K562 (cell line): ENCODE data around the gene SNAP23. TPM values are rescaled to one million over a fixed set of nuclear protein-coding genes. Genes with fewer than 3 reads are reported as not detected.

ENCODE experiments used
- FOXK1 ChIP-seq: sonication (generic); formaldehyde crosslinking; IDR thresholded peaks from 2 replicates; pipeline ENCODE4 v1.8.0; 2022; ENCODE audit warnings: missing genetic modification reagents, mild to moderate bottlenecking, borderline replicate concordance
- GTF2F1 ChIP-seq: IDR thresholded peaks from 2 replicates; pipeline ENCODE4 v1.6.1; 2011; ENCODE audit warnings: low read depth, low read length, improper control_type of control experiment
- HDAC2 ChIP-seq: fragments of 450-650 bp; IDR thresholded peaks from 2 replicates; pipeline ENCODE4 v1.6.1; 2016; ENCODE audit warnings: mild to moderate bottlenecking
- IRF2 ChIP-seq: sonication (generic); formaldehyde crosslinking; IDR thresholded peaks from 2 replicates; pipeline ENCODE4 v1.8.1; 2022; ENCODE audit warnings: mild to moderate bottlenecking, missing genetic modification reagents
- KDM4B ChIP-seq, 2 experiments: fragments of 450-650 bp in 1 of 2; sonication (generic) in 1 of 2; IDR thresholded peaks; 2 replicates each; pipeline ENCODE4 v1.6.1; 2016 to 2017; ENCODE audit warnings: borderline replicate concordance in 2 of 2, antibody characterized with exemption in 1 of 2, low read depth in 1 of 2, mild to moderate bottlenecking in 1 of 2
- MYC ChIP-seq, 2 experiments: fragments of 250-450 bp in 1 of 2; sonication (Bioruptor Pico) in 1 of 2; IDR thresholded peaks; 2 replicates each; pipeline versions ENCODE4 v1.5.1 to v1.6.1; 2012 to 2021; ENCODE audit warnings: low read depth in 2 of 2, borderline replicate concordance in 1 of 2, improper control_type of control experiment in 1 of 2, low read length in 1 of 2, mild to moderate bottlenecking in 1 of 2, moderate library complexity in 1 of 2
- STAT6 ChIP-seq: sonication (generic); formaldehyde crosslinking; IDR thresholded peaks from 2 replicates; pipeline ENCODE4 v1.8.1; 2023; ENCODE audit warnings: mild to moderate bottlenecking, missing genetic modification reagents
- THRA ChIP-seq: fragments of 450-650 bp; IDR thresholded peaks from 2 replicates; pipeline ENCODE4 v1.6.1; 2017; ENCODE audit warnings: mild to moderate bottlenecking, moderate library complexity
- ZNF445 ChIP-seq: fragments of 250-450 bp; sonication (Bioruptor Pico); IDR thresholded peaks from 2 replicates; pipeline ENCODE4 v1.4.0; 2020; ENCODE audit warnings: low read depth, mild to moderate bottlenecking, moderate library complexity
- polyA plus RNA-seq, 8 experiments: library from polyadenylated mRNA; depleted of rRNA in 4 of 8; stranded (reverse) in 5 of 8; unstranded in 3 of 8; fragments of >200 nt; fragmentation: Nextera tagmentation in 2 of 8; fragmentation: Illumina TruSeq in 1 of 8; extraction: Ambion mirVana in 2 of 8; extraction: Trizol in 1 of 8; gene quantifications; 2 replicates each; pipeline versions ENCODE4 v1.2.1 to v1.2.3, GENCODE V29; 2011 to 2014; ENCODE audit warnings: inconsistent platforms in 1 of 8, missing spikeins in 1 of 8
- total RNA-seq, 7 experiments: library from RNA; depleted of rRNA in 6 of 7; stranded (reverse); fragments of >200 nt in 6 of 7; fragmentation: Illumina TruSeq in 2 of 7; extraction: Trizol in 2 of 7; gene quantifications; 2 replicates each; pipeline versions ENCODE4 v1.2.1 to v1.2.3, GENCODE V29; 2011 to 2021; ENCODE audit warnings: low replicate concordance in 1 of 7

SNAP23 gene
- total and polyA plus RNA-seq, 9 of the 15 experiments (the other 6 are each of a cell fraction or from before 2014, with no cell fraction given), result 78.9 to 168 (median 117) TPM

GRCh38 chr15:42510258-42511006 lies 15.0 kb downstream of the SNAP23 start (continued):
- TF ChIP-seq MYC (IDR thresholded peaks at IDR 0.05; ENCODE audit: low read depth, low read length) (no peak), MYC (CRISPR knock-in tag; IDR thresholded peaks at IDR 0.05; ENCODE audit: borderline replicate concordance, low read depth) (no peak), GTF2F1 (no peak), STAT6 (CRISPR knock-in tag) (no peak), KDM4B (IDR thresholded peaks at IDR 0.05; ENCODE audit: borderline replicate concordance in 2 of 2, low read depth in 1 of 2) (no peak), FOXK1 (CRISPR knock-in tag) (no peak), ZNF445 (CRISPR knock-in tag) (no peak), THRA (no peak), HDAC2 (no peak), IRF2 (CRISPR knock-in tag) (no peak)
- TF ChIP-seq, all 486 proteins: peak for 3
